GM12891 (cell line): ENCODE results near the gene NHSL1.

Experiments
- DNase-seq: peaks from one replicate; pipeline ENCODE4 v3.0.0; 2011; ENCODE audit warnings: low spot score; ENCODE audit not compliant: insufficient read length
- FAIRE-seq: peaks from 2 replicates; lab custom pipeline; 2011; peaks lifted over from hg19 to GRCh38; lab: Jason Lieb, UNC
- PAX5 ChIP-seq: IDR thresholded peaks from 2 replicates; pipeline ENCODE4 v1.6.1; 2011; ENCODE audit warnings: low read length, moderate library complexity, mild to moderate bottlenecking; ENCODE audit not compliant: insufficient read depth, severe bottlenecking
- POLR2A ChIP-seq: IDR thresholded peaks from 2 replicates; pipeline ENCODE4 v1.6.1; 2011; ENCODE audit warnings: low read depth, low read length, control low read depth
- POLR2AphosphoS5 ChIP-seq: IDR thresholded peaks from 2 replicates; pipeline ENCODE4 v1.6.1; 2011; ENCODE audit warnings: low read depth, low read length, control low read depth
- POU2F2 ChIP-seq: IDR thresholded peaks from 2 replicates; pipeline ENCODE4 v1.6.1; 2011; ENCODE audit warnings: low read depth, mild to moderate bottlenecking, control low read depth, low read length, moderate library complexity
- SPI1 ChIP-seq: IDR thresholded peaks from 2 replicates; pipeline ENCODE4 v1.6.1; 2011; ENCODE audit warnings: low read depth, low read length, control low read depth
- TAF1 ChIP-seq: IDR thresholded peaks from 2 replicates; pipeline ENCODE4 v1.6.1; 2011; ENCODE audit warnings: low read depth, low read length, control low read depth

NHSL1 gene

GRCh38 chr6:138421089-138421488 is 78.2 kb downstream of the NHSL1 start:
- no peak for DNase-seq
- TF ChIP-seq PAX5 (no peak), POLR2AphosphoS5 (no peak)
- no peak for FAIRE-seq

DNA sequence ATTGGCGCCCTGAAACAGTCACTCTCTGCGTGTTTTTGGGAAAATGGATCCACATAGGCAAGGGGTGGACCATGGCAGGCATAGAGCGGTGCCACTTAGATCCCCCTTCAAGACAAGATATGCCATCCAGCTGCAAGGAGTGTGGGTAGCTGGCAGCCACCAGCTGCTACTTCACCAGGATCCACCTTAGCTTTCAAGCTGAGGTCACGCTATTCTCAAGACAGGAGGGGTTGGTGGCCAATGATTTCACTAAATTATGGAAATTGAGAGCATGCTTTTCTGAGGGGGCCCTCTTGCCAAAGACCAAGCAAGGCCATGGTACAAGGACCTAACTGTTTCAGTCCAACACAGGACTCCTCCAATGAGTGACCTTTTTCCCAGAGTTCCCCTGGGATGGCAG is 78.9 kb downstream of the NHSL1 start:
- FAIRE-seq, result no peak
- DNase-seq, result no peak
- no peak for TF ChIP-seq TAF1
- TF ChIP-seq POLR2AphosphoS5, result no peak
- TF ChIP-seq PAX5, result no peak

- no peak for TF ChIP-seq TAF1
- no peak for TF ChIP-seq POLR2AphosphoS5
- TF ChIP-seq POU2F2, result no peak
- no peak for TF ChIP-seq SPI1
- TF ChIP-seq POLR2A, result no peak
- TF ChIP-seq PAX5, result no peak
- DNase-seq, result no peak
- no peak for FAIRE-seq
These were observed 79.5 kb downstream of the NHSL1 start for GRCh38 chr6:138419766-138420165.

DNA sequence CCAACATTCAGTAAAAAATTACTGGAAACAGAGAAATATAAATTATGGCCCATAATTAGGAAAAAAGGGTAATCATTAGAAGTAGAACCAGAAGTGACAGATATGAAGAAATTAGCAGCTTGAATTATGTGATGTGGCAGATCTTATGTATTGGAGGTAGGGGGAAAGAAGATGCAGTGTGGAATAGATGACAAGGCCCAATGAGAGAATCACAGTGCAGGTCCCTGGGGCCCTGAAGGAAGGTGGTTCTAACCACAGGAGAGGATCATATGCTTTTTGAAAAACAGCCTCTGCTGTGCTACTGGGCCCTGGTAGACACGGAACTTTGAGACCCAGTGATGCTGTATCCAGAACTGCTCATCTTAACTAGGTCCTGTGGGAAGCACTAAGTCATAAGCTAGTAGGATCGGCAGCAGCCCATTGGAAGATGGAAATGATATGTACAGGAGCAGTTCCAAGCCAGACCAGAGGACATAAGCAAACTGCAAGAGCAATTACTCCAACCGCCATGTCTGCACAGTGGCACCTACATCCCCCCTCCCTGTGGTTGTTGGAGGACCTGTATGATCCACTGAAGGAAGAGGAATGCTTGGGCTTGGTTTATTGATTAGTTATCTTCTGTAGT is 81.1 kb downstream of the NHSL1 start:
- no peak for FAIRE-seq
- TF ChIP-seq PAX5 (no peak), POLR2A (no peak), TAF1 (no peak), POLR2AphosphoS5 (no peak), POU2F2 (no peak), SPI1 (no peak)
- no peak for DNase-seq

GRCh38 chr6:138417493-138418117 is 81.7 kb downstream of the NHSL1 start:
- no peak for DNase-seq
- no peak for TF ChIP-seq TAF1
- TF ChIP-seq POU2F2, result no peak
- no peak for TF ChIP-seq SPI1
- TF ChIP-seq POLR2A, result no peak
- no peak for TF ChIP-seq PAX5
- TF ChIP-seq POLR2AphosphoS5, result no peak
- FAIRE-seq, result no peak

DNA sequence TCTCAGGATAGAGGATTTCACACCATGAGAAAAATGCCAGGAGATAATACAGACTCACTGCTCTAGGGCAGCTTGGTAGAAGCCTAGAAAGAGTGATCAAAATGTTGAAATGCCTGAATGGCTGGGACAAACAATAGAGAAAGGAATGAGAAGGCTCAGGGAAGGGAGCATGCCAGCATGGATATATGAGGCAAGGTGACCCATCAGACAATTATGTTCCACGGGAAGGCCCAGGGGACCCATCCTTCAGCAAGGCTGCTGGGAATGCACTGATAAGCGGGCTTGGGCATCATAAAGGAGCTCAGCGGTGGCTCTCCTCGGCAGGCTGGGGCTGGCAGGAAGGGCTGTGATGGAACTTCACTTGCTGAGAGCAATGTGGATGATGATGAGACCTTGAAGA is 83.1 kb downstream of the NHSL1 start:
- FAIRE-seq (no peak), DNase-seq (no peak)
- no peak for TF ChIP-seq POLR2AphosphoS5
- TF ChIP-seq TAF1, result no peak
- TF ChIP-seq PAX5, result no peak
- no peak for TF ChIP-seq SPI1
- no peak for TF ChIP-seq POLR2A
- no peak for TF ChIP-seq POU2F2

- TF ChIP-seq SPI1, result no peak
- TF ChIP-seq POU2F2, result no peak
- TF ChIP-seq TAF1, result no peak
- no peak for TF ChIP-seq POLR2A
- no peak for TF ChIP-seq PAX5
- DNase-seq (no peak), FAIRE-seq (no peak)
These were observed 84.2 kb downstream of the NHSL1 start for GRCh38 chr6:138415125-138415524.

DNA sequence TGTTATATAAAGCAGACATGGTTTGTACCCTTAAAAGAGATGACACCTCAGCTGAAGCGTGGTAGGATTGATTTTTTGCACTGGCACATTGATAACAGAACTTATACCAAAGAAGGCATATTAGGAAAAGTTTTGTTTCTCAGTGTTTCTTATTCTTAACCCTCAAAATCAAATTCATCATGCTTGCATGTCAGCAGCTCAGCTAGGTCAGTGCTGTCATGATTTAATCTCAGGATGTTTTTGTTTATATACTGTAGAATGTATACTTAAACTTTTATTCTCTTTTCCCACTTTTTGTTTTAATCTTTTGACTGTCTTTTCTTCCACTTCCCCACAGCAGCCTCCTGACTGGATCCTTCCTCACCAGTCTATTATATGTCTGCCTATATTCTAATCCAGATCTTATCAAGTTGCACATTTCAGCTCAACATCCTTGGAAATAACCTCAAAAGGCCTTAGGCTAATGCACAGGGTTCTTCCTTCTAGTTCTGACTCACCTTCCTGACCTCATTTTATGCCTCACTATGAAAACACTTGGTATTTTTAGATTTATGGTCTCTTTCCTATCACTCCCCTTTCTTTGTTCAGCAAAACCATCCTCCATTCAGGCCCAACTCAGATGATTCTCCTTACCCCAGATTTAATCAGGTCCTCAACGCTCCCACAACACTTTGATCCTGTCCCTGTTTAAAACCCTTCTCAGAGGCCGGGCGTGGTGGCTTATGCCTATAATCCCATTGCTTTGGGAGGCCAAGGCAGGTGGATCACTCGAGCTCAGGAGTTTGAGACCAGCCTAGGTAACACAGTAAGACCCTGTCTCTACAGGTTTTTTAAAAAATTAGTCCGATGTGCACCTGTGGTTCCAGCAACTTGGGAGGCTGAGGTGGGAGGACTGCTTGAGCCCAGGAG is 88.1 kb downstream of the NHSL1 start:
- no peak for TF ChIP-seq POU2F2
- TF ChIP-seq POLR2A, result no peak
- TF ChIP-seq POLR2AphosphoS5, result no peak
- no peak for TF ChIP-seq SPI1
- no peak for TF ChIP-seq TAF1
- no peak for TF ChIP-seq PAX5
- no peak for FAIRE-seq
- no peak for DNase-seq

- no peak for DNase-seq
- FAIRE-seq, result no peak
- TF ChIP-seq POLR2A, result no peak
- no peak for TF ChIP-seq SPI1
- no peak for TF ChIP-seq POU2F2
- TF ChIP-seq POLR2AphosphoS5, result no peak
- TF ChIP-seq TAF1, result no peak
- TF ChIP-seq PAX5, result no peak
These were observed 89.1 kb downstream of the NHSL1 start for GRCh38 chr6:138410048-138410735.
